ENCODE data around the gene SGTA. TPM values are rescaled to one million over a fixed set of nuclear protein-coding genes. Genes with fewer than 3 reads are reported as not detected.
A peak's percentile ranks its signal among the peaks of the same experiment; 100 is the strongest.

SGTA gene
- total and polyA plus RNA-seq, 2 of the 4 experiments (the other 2 are of a cell fraction), result 17.4 to 72.9 TPM

- H4K5ac ChIP-seq (ENCODE audit: low read depth, low read length), result no peak overlapping the region
- intact Hi-C loops (cut with micrococcal nuclease), result no loop called here
- no peaks in the 10 kb centered on the region for H3K9me1 ChIP-seq (ENCODE audit: insufficient read depth, low read length)
- H3K56ac ChIP-seq (ENCODE audit: extremely low read depth, insufficient read depth, low read length), result no peak overlapping the region
- no peak overlapping the region for H3K18ac ChIP-seq (ENCODE audit: low read depth, low read length)
- H2BK120ac ChIP-seq (ENCODE audit: low read depth, low read length), result no peak overlapping the region
- H3K23ac ChIP-seq (ENCODE audit: low read depth, low read length), result no peak overlapping the region
- ATAC-seq (ENCODE audit: low read depth) (no peak), DNase-seq (no peak)
- peak overlapping the region; percentile 43 for H2AFZ ChIP-seq (replicated peaks; ENCODE audit: low read length, poor library complexity)
- H2BK20ac ChIP-seq (ENCODE audit: low read depth, low read length), result no peak overlapping the region
- H3K4me3 ChIP-seq (ENCODE audit: insufficient read depth, low read depth, low read length), result no peak overlapping the region
- no peaks in the 10 kb centered on the region for H3K79me1 ChIP-seq (ENCODE audit: low read depth in 1 of 2, low read length in 2 of 2)
- dilution Hi-C loops (cut with HindIII; ENCODE audit: low sequenced_read_pairs, unreplicated experiment), result no loop called here
- no peak overlapping the region for H3K9ac ChIP-seq (ENCODE audit: low read depth, low read length)
- no peak overlapping the region for H2BK15ac ChIP-seq (ENCODE audit: low read depth, low read length)
- no peaks in the 10 kb centered on the region; the same call in 1 of the 2 replicates for H4K20me1 ChIP-seq (ENCODE audit: insufficient read depth, low read length)
- no peaks in the 10 kb centered on the region for H3K27me3 ChIP-seq (ENCODE audit: control insufficient read depth, insufficient read depth, low read length)
- no peak overlapping the region for H3K14ac ChIP-seq (replicated peaks; ENCODE audit: low read depth, low read length)
- in situ Hi-C loops (cut with MboI; ENCODE audit: low sequenced_read_pairs), result no loop called here
- H3K4me2 ChIP-seq (ENCODE audit: low read depth, low read length), result no peak overlapping the region
- WGBS, 2 experiments (ENCODE audit: extremely low coverage in 2 of 2, insufficient read length in 1 of 2), result 93% methylated on average over 7 of the region's 11 CpGs; no CpG with 5 or more reads in 1 of the 2 experiments
- H3K36me3 ChIP-seq (ENCODE audit: control insufficient read depth, insufficient read depth, low read length), result peaks cover 24% of the 10 kb centered on the region
- TF ChIP-seq RFX5 (IDR thresholded peaks at IDR 0.05; ENCODE audit: low read depth, low read length) (no peak), MAFK (IDR thresholded peaks at IDR 0.05; ENCODE audit: low read depth, low read length) (no peak), CHD1 (IDR thresholded peaks at IDR 0.05; ENCODE audit: low read depth, low read length) (no peak), NFE2L2 (IDR thresholded peaks at IDR 0.05; ENCODE audit: low read depth, low read length) (no peak), RCOR1 (IDR thresholded peaks at IDR 0.05; ENCODE audit: insufficient replicate concordance, low read length) (no peak), CTCF (conservative IDR thresholded peaks at IDR 0.05; ENCODE audit: low read depth, low read length) (no peak), FOS (IDR thresholded peaks at IDR 0.05; ENCODE audit: low read depth, low read length) (no peak), ELK1 (IDR thresholded peaks at IDR 0.05; ENCODE audit: borderline replicate concordance, low read depth, low read length) (no peak), CEBPB (IDR thresholded peaks at IDR 0.05; ENCODE audit: low read depth, low read length) (no peak), MXI1 (IDR thresholded peaks at IDR 0.05; ENCODE audit: borderline replicate concordance, low read depth, low read length) (no peak), RAD21 (IDR thresholded peaks at IDR 0.05; ENCODE audit: low read length) (no peak)
- H3K27ac ChIP-seq (ENCODE audit: insufficient read depth, low read length), result no peak overlapping the region
- no peak overlapping the region for H4K91ac ChIP-seq (ENCODE audit: insufficient read depth, low read depth, low read length)
- no peak overlapping the region for H2AK5ac ChIP-seq (ENCODE audit: low read depth, low read length)
- H3K4ac ChIP-seq (ENCODE audit: low read depth, low read length), result no peak overlapping the region
- ChIA-PET POLR2A (ENCODE audit: unreplicated experiment) (no interaction called here), CTCF (no interaction called here)
- H4K8ac ChIP-seq (ENCODE audit: low read depth in 2 of 2, low read length in 2 of 2), result no peak overlapping the region
- H3K9me3 ChIP-seq (ENCODE audit: control insufficient read depth, insufficient read depth, low read length), result no peaks in the 10 kb centered on the region
- H3K4me1 ChIP-seq (ENCODE audit: control insufficient read depth, insufficient read depth, low read length), result no peaks in the 10 kb centered on the region
- no TSS peak for BruUV-seq (replicated peaks)
- H2BK5ac ChIP-seq (ENCODE audit: low read depth, low read length, poor library complexity, severe bottlenecking), result no peak overlapping the region
- H2AK9ac ChIP-seq (replicated peaks; ENCODE audit: low read depth, low read length, poor library complexity), result no peak overlapping the region
Observed at GRCh38 chr19:2814426-2814825, 31.4 kb upstream of the SGTA start.

All from IMR-90 (cell line).